H1 (cell line): ENCODE results near the gene ATP7B. TPM values are rescaled to one million over a fixed set of nuclear protein-coding genes. Genes with fewer than 3 reads are reported as not detected.

Source experiments
- CTCF ChIA-PET: fragments of 300-600 bp; sonication (Branson Sonifier 250); formaldehyde crosslinking; loops from one replicate; lab custom pipeline; 2021; ENCODE audit not compliant: partially characterized antibody; lab: Charles Lee
- POLR2A ChIA-PET: fragments of 300-600 bp; sonication (Branson Sonifier 250); formaldehyde crosslinking; loops from one replicate; lab custom pipeline; 2021; ENCODE audit warnings: inconsistent platforms; ENCODE audit not compliant: partially characterized antibody; lab: Charles Lee
- DNase-seq, 2 experiments: peaks; one replicate each; pipeline versions ENCODE4 v3.0.0 to v3.0.0-alpha.2; 2010 to 2022; ENCODE audit warnings: low spot score in 2 of 2, low read depth in 1 of 2, mixed read lengths in 1 of 2
- FAIRE-seq: peaks from 2 replicates; lab custom pipeline; 2011; peaks lifted over from hg19 to GRCh38; lab: Jason Lieb, UNC
- H2AFZ ChIP-seq: 2 replicates; pipeline ENCODE4 v1.8.1; 2012; ENCODE audit warnings: low read length, inconsistent platforms
- H2AK5ac ChIP-seq: 2 replicates; pipeline ENCODE4 v1.6.1; 2013; ENCODE audit warnings: low read depth, low read length
- H2BK120ac ChIP-seq: replicated peaks from 2 replicates; pipeline ENCODE3; 2013; ENCODE audit warnings: low read depth, low read length, inconsistent platforms
- H2BK12ac ChIP-seq: 2 replicates; pipeline ENCODE4 v1.6.1; 2013; ENCODE audit warnings: low read depth, low read length
- H2BK15ac ChIP-seq: 2 replicates; pipeline ENCODE4 v1.6.1; 2013; ENCODE audit warnings: low read length
- H2BK20ac ChIP-seq: 2 replicates; pipeline ENCODE4 v1.6.1; 2013; ENCODE audit warnings: low read length
- H2BK5ac ChIP-seq: 2 replicates; pipeline ENCODE4 v1.6.1; 2013; ENCODE audit warnings: low read depth, low read length
- H3K14ac ChIP-seq: 2 replicates; pipeline ENCODE4 v1.6.1; 2013; ENCODE audit warnings: inconsistent platforms; ENCODE audit not compliant: insufficient read length
- H3K18ac ChIP-seq: 2 replicates; pipeline ENCODE4 v1.6.1; 2013; ENCODE audit warnings: low read length; ENCODE audit errors: extremely low read depth
- H3K23ac ChIP-seq: 2 replicates; pipeline ENCODE4 v1.6.1; 2013; ENCODE audit warnings: inconsistent platforms; ENCODE audit not compliant: insufficient read length
- H3K23me2 ChIP-seq: 2 replicates; pipeline ENCODE4 v1.6.1; 2013; ENCODE audit warnings: low read depth, low read length
- H3K27ac ChIP-seq: 2 replicates; pipeline ENCODE4 v1.6.1; 2011; ENCODE audit warnings: low read depth, low read length, inconsistent platforms
- H3K27me3 ChIP-seq, 4 experiments: replicated peaks in 1 of 4; 1 replicate in 1 of 4; 2 replicates in 3 of 4; pipeline versions ENCODE4 v1.6.1 to v1.8.1; 2011 to 2013; ENCODE audit warnings: low read length in 3 of 4, mild to moderate bottlenecking in 3 of 4, inconsistent platforms in 2 of 4, mixed read lengths in 2 of 4, moderate library complexity in 1 of 4; ENCODE audit not compliant: control insufficient read depth in 3 of 4, insufficient read depth in 3 of 4; ENCODE audit errors: extremely low read depth in 1 of 4
- H3K36me3 ChIP-seq, 4 experiments: 2 replicates each; pipeline versions ENCODE4 v1.6.1 to v1.8.1; 2011 to 2013; ENCODE audit warnings: mild to moderate bottlenecking in 4 of 4, low read length in 3 of 4, moderate library complexity in 2 of 4, control low read depth in 1 of 4, inconsistent platforms in 1 of 4; ENCODE audit not compliant: insufficient read depth in 4 of 4, control insufficient read depth in 2 of 4
- H3K4ac ChIP-seq: replicated peaks from 2 replicates; pipeline ENCODE3; 2013; ENCODE audit warnings: low read length, low read depth, mixed read lengths, inconsistent platforms; ENCODE audit not compliant: insufficient read length
- H3K4me1 ChIP-seq, 4 experiments: replicated peaks in 1 of 4; 1 replicate in 1 of 4; 2 replicates in 3 of 4; pipeline versions ENCODE4 v1.6.1 to v1.8.1; 2011 to 2013; ENCODE audit warnings: low read length in 3 of 4, inconsistent platforms in 2 of 4, mixed read lengths in 1 of 4; ENCODE audit not compliant: insufficient read depth in 4 of 4, control insufficient read depth in 3 of 4
- H3K4me2 ChIP-seq, 2 experiments: 2 replicates each; pipeline versions ENCODE4 v1.6.1 to v1.8.1; 2011 to 2013; ENCODE audit warnings: low read depth in 2 of 2, low read length in 2 of 2, control low read depth in 1 of 2, inconsistent platforms in 1 of 2, mild to moderate bottlenecking in 1 of 2; ENCODE audit not compliant: insufficient read depth in 1 of 2
- H3K4me3 ChIP-seq, 4 experiments: fragments of 200-600, 300-600 bp in 1 of 4; sonication (generic), shearing (Covaris generic), sonication (Bioruptor Twin) in 1 of 4; 2 replicates each; pipeline versions ENCODE4 v1.5.1 to v1.8.1; 2011 to 2016; ENCODE audit warnings: low read length in 4 of 4, low read depth in 3 of 4, control low read depth in 2 of 4, inconsistent platforms in 2 of 4, mild to moderate bottlenecking in 2 of 4, mixed read lengths in 1 of 4, moderate library complexity in 1 of 4; ENCODE audit not compliant: insufficient read depth in 2 of 4; ENCODE audit errors: extremely low read depth in 1 of 4
- H3K56ac ChIP-seq: replicated peaks from 2 replicates; pipeline ENCODE3; 2013; ENCODE audit warnings: low read depth, mild to moderate bottlenecking, mixed read lengths, low read length, inconsistent platforms; ENCODE audit not compliant: insufficient read length
- H3K79me1 ChIP-seq: 2 replicates; pipeline ENCODE4 v1.6.1; 2013; ENCODE audit warnings: low read depth, low read length, control low read depth
- H3K79me2 ChIP-seq, 2 experiments: 2 replicates each; pipeline versions ENCODE4 v1.6.1 to v1.8.1; 2012 to 2013; ENCODE audit warnings: low read length in 2 of 2, mild to moderate bottlenecking in 2 of 2, inconsistent platforms in 1 of 2; ENCODE audit not compliant: insufficient read depth in 2 of 2, control insufficient read depth in 1 of 2
- H3K9ac ChIP-seq, 4 experiments: replicated peaks in 1 of 4; 1 replicate in 1 of 4; 2 replicates in 3 of 4; pipeline versions ENCODE4 v1.6.1 to v1.8.1; 2011 to 2013; ENCODE audit warnings: low read depth in 3 of 4, low read length in 3 of 4, control low read depth in 2 of 4, mild to moderate bottlenecking in 2 of 4, moderate library complexity in 2 of 4, inconsistent platforms in 1 of 4; ENCODE audit errors: extremely low read depth in 1 of 4
- H3K9me3 ChIP-seq, 2 experiments: 2 replicates each; pipeline versions ENCODE4 v1.6.1 to v1.8.1; 2012 to 2013; ENCODE audit warnings: mild to moderate bottlenecking in 2 of 2, moderate library complexity in 2 of 2, control low read depth in 1 of 2, inconsistent platforms in 1 of 2, low read depth in 1 of 2, low read length in 1 of 2, mixed read lengths in 1 of 2; ENCODE audit not compliant: insufficient read depth in 2 of 2
- H4K20me1 ChIP-seq, 2 experiments: replicated peaks in 1 of 2; 2 replicates each; pipeline versions ENCODE3 to v1.8.1; 2011 to 2013; ENCODE audit warnings: inconsistent platforms in 2 of 2, low read length in 2 of 2, mild to moderate bottlenecking in 1 of 2; ENCODE audit not compliant: insufficient read depth in 2 of 2, control insufficient read depth in 1 of 2
- H4K5ac ChIP-seq: 2 replicates; pipeline ENCODE4 v1.6.1; 2013; ENCODE audit warnings: low read length, low read depth, mixed read lengths, inconsistent platforms; ENCODE audit not compliant: insufficient read length
- H4K8ac ChIP-seq: 2 replicates; pipeline ENCODE4 v1.8.0; 2013; ENCODE audit warnings: mild to moderate bottlenecking, moderate library complexity, low read length, inconsistent platforms; ENCODE audit not compliant: insufficient read depth; ENCODE audit errors: extremely low read depth
- H4K91ac ChIP-seq: replicated peaks from 2 replicates; pipeline ENCODE3; 2013; ENCODE audit warnings: low read length, mixed read lengths, inconsistent platforms; ENCODE audit not compliant: insufficient read length
- ASH2L ChIP-seq: fragments of 200-600, 300-600 bp; sonication (generic); IDR thresholded peaks from one replicate; pipeline ENCODE4 v1.7.1; 2017; ENCODE audit warnings: low read length
- EZH2 ChIP-seq: fragments of 200-600 bp; sonication (generic); IDR thresholded peaks from 2 replicates; pipeline ENCODE4 v1.7.1; 2012; ENCODE audit warnings: low read depth, mild to moderate bottlenecking, moderate library complexity, low read length, inconsistent platforms; ENCODE audit not compliant: severe bottlenecking
- KDM4A ChIP-seq: IDR thresholded peaks from one replicate; pipeline ENCODE4 v1.7.1; 2012; ENCODE audit warnings: low read depth, mild to moderate bottlenecking, moderate library complexity, low read length, inconsistent platforms; ENCODE audit not compliant: severe bottlenecking
- SRF ChIP-seq: IDR thresholded peaks from 2 replicates; pipeline ENCODE4 v1.6.1; 2011; ENCODE audit warnings: mild to moderate bottlenecking, low read depth, low read length, moderate library complexity
- TBP ChIP-seq: IDR thresholded peaks from 2 replicates; pipeline ENCODE4 v1.6.1; 2011; ENCODE audit warnings: low read depth, low read length, improper control_type of control experiment
- USF2 ChIP-seq: IDR thresholded peaks from 2 replicates; pipeline ENCODE4 v1.6.1; 2011; ENCODE audit warnings: low read length, improper control_type of control experiment
- WGBS, 2 experiments: shearing (Covaris generic) in 1 of 2; methylation state at CpG; one replicate each; pipeline versions ENCODE4 v1.1.6 to v1.1.7; 2013 to 2015; ENCODE audit warnings: low lambda C conversion rate in 2 of 2, mixed read lengths in 2 of 2, inconsistent platforms in 1 of 2, low coverage in 1 of 2, missing lambda C conversion rate in 1 of 2; ENCODE audit not compliant: insufficient replicate concordance in 2 of 2, insufficient coverage in 1 of 2, insufficient read length in 1 of 2; ENCODE audit errors: extremely low coverage in 1 of 2, missing lambda C conversion rate in 1 of 2; 5-methylcytosine and 5-hydroxymethylcytosine counted together
- polyA plus RNA-seq, 7 experiments: library from polyadenylated mRNA; depleted of rRNA in 3 of 7; stranded (reverse) in 5 of 7; unstranded in 2 of 7; fragments of >200 nt in 5 of 7; fragments of 200-250 nt in 2 of 7; gene quantifications; 1 replicate in 5 of 7; 2 replicates in 1 of 7; 4 replicates in 1 of 7; pipeline versions ENCODE4 v1.2.1 to v1.2.3, GENCODE V29; 2011 to 2013; ENCODE audit warnings: missing spikeins in 2 of 7, mixed read lengths in 2 of 7
- total RNA-seq: library from RNA; stranded (reverse); fragmentation: NEBNext Ultra II Directional; extraction: Animal tissue kit (Norgen Biotek cat#: 25700); gene quantifications from 2 replicates; pipeline ENCODE4 v1.2.1, GENCODE V29; 2021

The ATP7B gene
- total and polyA plus RNA-seq, 2 of the 8 experiments (the other 6 are each of a cell fraction or from before 2014, with no cell fraction given) = 4.1 to 9.2 TPM

GRCh38 chr13:51955281-51955771 is 55.9 kb downstream of the ATP7B start:
- H3K79me1 ChIP-seq = no peaks in the 10 kb centered on the region
- H4K20me1 ChIP-seq = peaks cover 0 to 2% of the 10 kb centered on the region in 2 experiments
- DNase-seq = no peak
- 0 out of 7 replicates have a peak, but pooled peaks cover 0 to 2% (median 0%) of the 10 kb centered on the region in 4 experiments for H3K27me3 ChIP-seq
- no peak overlapping the region for H3K4me3 ChIP-seq
- H3K4me1 ChIP-seq = no peaks in the 10 kb centered on the region
- no peak overlapping the region for H3K23ac ChIP-seq
- no peak overlapping the region for H2BK5ac ChIP-seq
- H3K23me2 ChIP-seq = no peaks in the 10 kb centered on the region
- H3K4me2 ChIP-seq = no peak overlapping the region
- no peak overlapping the region for H3K4ac ChIP-seq
- no peak overlapping the region for H3K56ac ChIP-seq
- no peak overlapping the region for H3K18ac ChIP-seq
- H2BK120ac ChIP-seq = no peak overlapping the region
- H2BK20ac ChIP-seq = no peak overlapping the region
- H2AK5ac ChIP-seq = no peak overlapping the region
- no peak overlapping the region for H2AFZ ChIP-seq
- H3K36me3 ChIP-seq = no peaks in the 10 kb centered on the region
- no peak for TF ChIP-seq SRF
- no peak for TF ChIP-seq TBP
- no peak for TF ChIP-seq KDM4A
- TF ChIP-seq USF2 = no peak
- TF ChIP-seq ASH2L = no peak
- TF ChIP-seq EZH2 = no peak
- H2BK12ac ChIP-seq = no peak overlapping the region
- CTCF ChIA-PET = interaction anchor here (1.0 to 1.8 kb wide), 3 partner anchors 22 to 173 kb away, joined by 3 read pairs; no protein-coding TSS in a partner anchor
- no peak overlapping the region for H3K27ac ChIP-seq
- no peak overlapping the region for H4K5ac ChIP-seq
- no peak overlapping the region for H4K91ac ChIP-seq
- H3K79me2 ChIP-seq = no peaks in the 10 kb centered on the region
- POLR2A ChIA-PET = no interaction called here
- 0 out of 4 replicates have a peak, but pooled peaks cover 0 to 3% of the 10 kb centered on the region in 2 experiments for H3K9me3 ChIP-seq
- FAIRE-seq = no peak
- H2BK15ac ChIP-seq = no peak overlapping the region
- no peak overlapping the region for H3K14ac ChIP-seq
- 94% methylated on average over 15 of the region's 15 CpGs; no CpG with 5 or more reads in 1 of the 2 experiments for WGBS, 2 experiments
- H4K8ac ChIP-seq = no peak overlapping the region
- H3K9ac ChIP-seq = no peak overlapping the region
